ENCODE measurements around the gene DIDO1.

DIDO1 gene

GRCh38 chr20:62949153-62949821 is 23.0 kb upstream of the DIDO1 start:
- Histone ChIP-seq H3K9me3 (ENCODE audit: insufficient read depth, low read length) (no peaks in the 10 kb centered on the region; the same call in 1 of the 2 replicates), H3K27ac (ENCODE audit: low read depth, low read length) (no peak overlapping the region), H3K27me3 (ENCODE audit: low read length) (no peaks in the 10 kb centered on the region), H3K9ac (ENCODE audit: low read length) (no peak overlapping the region), H3K9me2 (replicated peaks; ENCODE audit: insufficient read depth, low read length) (no peaks in the 10 kb centered on the region), H3K4me3 (ENCODE audit: insufficient read depth, low read length, poor library complexity, severe bottlenecking) (no peak overlapping the region), H2AFZ (ENCODE audit: low read depth, low read length, severe bottlenecking) (no peak overlapping the region), H3K79me2 (ENCODE audit: insufficient read depth, low read length) (peaks cover 13% of the 10 kb centered on the region), H3F3A (ENCODE audit: insufficient read depth) (peaks cover 13% of the 10 kb centered on the region), H4K20me1 (ENCODE audit: low read depth, low read length) (no peaks in the 10 kb centered on the region), H3K36me3 (ENCODE audit: low read length) (peaks cover 14% of the 10 kb centered on the region), H3K4me2 (ENCODE audit: low read depth, low read length, poor library complexity, severe bottlenecking) (no peak overlapping the region)
- TF ChIP-seq EZH2phosphoT487 (conservative IDR thresholded peaks at IDR 0.05; ENCODE audit: low read length) (no peak), CTCF (IDR thresholded peaks at IDR 0.05; ENCODE audit: insufficient read depth, low read length, poor library complexity, severe bottlenecking) (no peak)

GRCh38 chr20:62947532-62948300 is 21.4 kb upstream of the DIDO1 start:
- Histone ChIP-seq H3K79me2 (ENCODE audit: insufficient read depth, low read length) (peaks cover 7% of the 10 kb centered on the region; the same call in 1 of the 2 replicates), H3F3A (ENCODE audit: insufficient read depth) (0 out of 2 replicates have a peak, but pooled peaks cover 2% of the 10 kb centered on the region), H3K4me2 (ENCODE audit: low read depth, low read length, poor library complexity, severe bottlenecking) (no peak overlapping the region), H3K9ac (ENCODE audit: low read length) (no peak overlapping the region), H3K9me2 (replicated peaks; ENCODE audit: insufficient read depth, low read length) (no peaks in the 10 kb centered on the region), H3K9me3 (ENCODE audit: insufficient read depth, low read length) (no peaks in the 10 kb centered on the region; the same call in 1 of the 2 replicates), H3K27me3 (ENCODE audit: low read length) (no peaks in the 10 kb centered on the region), H4K20me1 (ENCODE audit: low read depth, low read length) (no peaks in the 10 kb centered on the region), H3K27ac (ENCODE audit: low read depth, low read length) (no peak overlapping the region), H3K36me3 (ENCODE audit: low read length) (peaks cover 14% of the 10 kb centered on the region), H2AFZ (ENCODE audit: low read depth, low read length, severe bottlenecking) (no peak overlapping the region), H3K4me3 (ENCODE audit: insufficient read depth, low read length, poor library complexity, severe bottlenecking) (no peak overlapping the region)
- TF ChIP-seq EZH2phosphoT487 (conservative IDR thresholded peaks at IDR 0.05; ENCODE audit: low read length) (no peak), CTCF (IDR thresholded peaks at IDR 0.05; ENCODE audit: insufficient read depth, low read length, poor library complexity, severe bottlenecking) (no peak)

- no peaks in the 10 kb centered on the region for H3K9me2 ChIP-seq (replicated peaks; ENCODE audit: insufficient read depth, low read length)
- H3K4me2 ChIP-seq (ENCODE audit: low read depth, low read length, poor library complexity, severe bottlenecking), result no peak overlapping the region
- no peak overlapping the region for H3K27ac ChIP-seq (ENCODE audit: low read depth, low read length)
- TF ChIP-seq EZH2phosphoT487 (conservative IDR thresholded peaks at IDR 0.05; ENCODE audit: low read length) (no peak), CTCF (IDR thresholded peaks at IDR 0.05; ENCODE audit: insufficient read depth, low read length, poor library complexity, severe bottlenecking) (no peak)
- no peaks in the 10 kb centered on the region for H4K20me1 ChIP-seq (ENCODE audit: low read depth, low read length)
- no peak overlapping the region for H3K9ac ChIP-seq (ENCODE audit: low read length)
- no peaks in the 10 kb centered on the region; the same call in 1 of the 2 replicates for H3K9me3 ChIP-seq (ENCODE audit: insufficient read depth, low read length)
- H3K79me2 ChIP-seq (ENCODE audit: insufficient read depth, low read length), result peaks cover 15% of the 10 kb centered on the region
- H3F3A ChIP-seq (ENCODE audit: insufficient read depth), result no peaks in the 10 kb centered on the region
- H3K4me3 ChIP-seq (ENCODE audit: insufficient read depth, low read length, poor library complexity, severe bottlenecking), result no peak overlapping the region
- H3K36me3 ChIP-seq (ENCODE audit: low read length), result peaks cover 14% of the 10 kb centered on the region
- no peaks in the 10 kb centered on the region for H3K27me3 ChIP-seq (ENCODE audit: low read length)
- H2AFZ ChIP-seq (ENCODE audit: low read depth, low read length, severe bottlenecking), result no peak overlapping the region
Measured at GRCh38 chr20:62946918-62947317, 20.6 kb upstream of the DIDO1 start.

Data from SU-DHL-6 (cell line).